Spleen (tissue), 11 donors: ENCODE measurements around the gene FADS3. TPM values are rescaled to one million over a fixed set of nuclear protein-coding genes. Genes with fewer than 3 reads are reported as not detected.
A peak's percentile ranks its signal among the peaks of the same experiment; 100 is the strongest.

Experiments used
- DNase-seq: peaks from one replicate; pipeline ENCODE4 v3.0.0-alpha.2; 2020
- H3K27ac ChIP-seq, 8 donors: fragments of 200-600 bp; sonication (generic) in 7 of 8; 1 replicate in 4 of 8; 2 replicates in 4 of 8; pipeline versions ENCODE4 v1.5.0 to v1.8.0; 2016 to 2021; ENCODE audit warnings: inconsistent platforms in 4 of 8, mild to moderate bottlenecking in 4 of 8, moderate library complexity in 1 of 8
- H3K27me3 ChIP-seq, 7 donors: fragments of 200-600 bp; sonication (generic) in 6 of 7; replicated peaks in 1 of 7; 1 replicate in 4 of 7; 2 replicates in 3 of 7; pipeline versions ENCODE4 v1.5.0 to v1.8.0; 2016 to 2021; ENCODE audit warnings: inconsistent platforms in 3 of 7, mild to moderate bottlenecking in 1 of 7
- H3K36me3 ChIP-seq, 6 donors: fragments of 200-600 bp; sonication (generic) in 5 of 6; 1 replicate in 4 of 6; 2 replicates in 2 of 6; pipeline versions ENCODE4 v1.5.0 to v1.8.0; 2016 to 2021; ENCODE audit warnings: inconsistent platforms in 2 of 6
- H3K4me1 ChIP-seq, 6 donors: fragments of 200-600 bp; sonication (generic) in 5 of 6; 1 replicate in 3 of 6; 2 replicates in 3 of 6; pipeline versions ENCODE4 v1.5.0 to v1.8.0; 2016 to 2021; ENCODE audit warnings: inconsistent platforms in 3 of 6
- H3K4me3 ChIP-seq, 8 donors: fragments of 200-600 bp; sonication (generic) in 7 of 8; 1 replicate in 4 of 8; 2 replicates in 4 of 8; pipeline versions ENCODE4 v1.5.0 to v1.8.0; 2016 to 2021; ENCODE audit warnings: inconsistent platforms in 4 of 8, mild to moderate bottlenecking in 4 of 8, moderate library complexity in 2 of 8
- H3K9me3 ChIP-seq, 8 donors: fragments of 200-600 bp; sonication (generic) in 7 of 8; 1 replicate in 4 of 8; 2 replicates in 4 of 8; pipeline versions ENCODE4 v1.5.0 to v1.8.0; 2016 to 2021; ENCODE audit warnings: inconsistent platforms in 4 of 8
- CTCF ChIP-seq, 11 experiments: fragments of 200-600 bp in 7 of 11; fragments of 450-650 bp in 4 of 11; sonication (generic) in 4 of 11; IDR thresholded peaks in 8 of 11; conservative IDR thresholded peaks in 3 of 11; 1 replicate in 7 of 11; 2 replicates in 4 of 11; pipeline versions ENCODE4 v1.4.0 to v1.8.0; 2016 to 2021; ENCODE audit warnings: antibody characterized with exemption in 11 of 11, inconsistent platforms in 4 of 11, mild to moderate bottlenecking in 1 of 11
- POLR2A ChIP-seq, 3 donors: fragments of 450-650 bp; IDR thresholded peaks; one replicate each; pipeline ENCODE4 v1.5.1; 2017; ENCODE audit warnings: antibody characterized with exemption in 3 of 3, mild to moderate bottlenecking in 1 of 3
- POLR2AphosphoS5 ChIP-seq, 3 donors: sonication (generic); formaldehyde crosslinking; IDR thresholded peaks; one replicate each; pipeline ENCODE4 v1.5.1; 2017; ENCODE audit warnings: antibody characterized with exemption in 3 of 3
- WGBS, 5 donors: extraction: QIAGEN DNeasy Blood & Tissue Kit in 3 of 5; methylation state at CpG; one replicate each; pipeline versions ENCODE4 v1.1.5 to v1.1.7; 2013 to 2018; 5-methylcytosine and 5-hydroxymethylcytosine counted together
- intact Hi-C: fragments of 100-400 bp; cut with DNase I; formaldehyde crosslinking; loops from one replicate; pipeline ENCODE4 v1.15.0; 2023; ENCODE audit warnings: low total_unique reads
- polyA plus RNA-seq, 3 donors: library from polyadenylated mRNA; stranded (reverse); fragments of 200-250 nt; gene quantifications; one replicate each; pipeline ENCODE4 v1.2.1, GENCODE V29; 2013
- total RNA-seq, 7 donors: library from RNA; depleted of rRNA in 3 of 7; stranded (reverse); fragments of >200 nt in 3 of 7; fragmentation: NEBNext Ultra II Directional in 4 of 7; extraction: Animal tissue kit (Norgen Biotek cat#: 25700) in 4 of 7; gene quantifications; one replicate each; pipeline versions ENCODE4 v1.1.0 to v1.2.1, GENCODE V29; 2016 to 2021
- donor health status: healthy with polysubstance abuse.
- donor health status: DM: no; HTN: no; CAD: no; lungs with moderate emphysema.
- donor health status: DM: no; HTN: no; CAD: no.
- donor health status: Bipolar disorder and iron deficiency.
- donor health status: healthy.
- donor health status: DM: no; HTN: no; CAD: no.
- donor health status: DM: yes; HTN: yes; CAD: no.

The FADS3 gene
- total and polyA plus RNA-seq, 10 donors: 26.3 to 63.6 (median 38.5) TPM

GRCh38 chr11:61908730-61909316, 17.5 kb upstream of the FADS3 start:
- Histone ChIP-seq H3K36me3 (peaks cover 0 to 46% (median 10%) of the 10 kb centered on the region in 6 donors), H3K4me1 (peaks cover 0 to 53% (median 36%) of the 10 kb centered on the region in 6 donors), H3K4me3 (no peak overlapping the region), H3K27ac (peak overlapping the region in 5 of 8 donors; percentile 22 to 73 (median 44)), H3K9me3 (no peaks in the 10 kb centered on the region), H3K27me3 (peaks cover 0 to 8% (median 0%) of the 10 kb centered on the region in 7 donors)
- peak; percentile 81 for DNase-seq
- intact Hi-C loops: no loop called here
- TF ChIP-seq POLR2A (IDR thresholded peaks at IDR 0.05) (no peak), CTCF (IDR thresholded peaks at IDR 0.05 in 8 of 11, conservative IDR thresholded peaks at IDR 0.05 in 3 of 11) (no peak), POLR2AphosphoS5 (IDR thresholded peaks at IDR 0.05) (peak; percentile 38 to 65 (median 50))
- WGBS, 5 donors: 46 to 73% (median 59%) methylated on average over 10 of the region's 10 CpGs

GRCh38 chr11:61907871-61908729, 16.8 kb upstream of the FADS3 start:
- intact Hi-C loops: no loop called here
- Histone ChIP-seq H3K9me3 (no peaks in the 10 kb centered on the region), H3K4me1 (peaks cover 0 to 46% (median 32%) of the 10 kb centered on the region in 6 donors), H3K4me3 (no peak overlapping the region), H3K36me3 (peaks cover 0 to 52% (median 10%) of the 10 kb centered on the region in 6 donors), H3K27ac (peak overlapping the region in 4 of 8 donors; percentile 22 to 73 (median 52)), H3K27me3 (peaks cover 0 to 8% (median 0%) of the 10 kb centered on the region in 7 donors)
- 88 to 94% (median 91%) methylated on average over 13 to 21 of the region's 21 CpGs for WGBS, 5 donors
- TF ChIP-seq POLR2A (IDR thresholded peaks at IDR 0.05) (no peak), CTCF (IDR thresholded peaks at IDR 0.05 in 8 of 11, conservative IDR thresholded peaks at IDR 0.05 in 3 of 11) (no peak), POLR2AphosphoS5 (IDR thresholded peaks at IDR 0.05) (no peak)
- DNase-seq: no peak

DNA sequence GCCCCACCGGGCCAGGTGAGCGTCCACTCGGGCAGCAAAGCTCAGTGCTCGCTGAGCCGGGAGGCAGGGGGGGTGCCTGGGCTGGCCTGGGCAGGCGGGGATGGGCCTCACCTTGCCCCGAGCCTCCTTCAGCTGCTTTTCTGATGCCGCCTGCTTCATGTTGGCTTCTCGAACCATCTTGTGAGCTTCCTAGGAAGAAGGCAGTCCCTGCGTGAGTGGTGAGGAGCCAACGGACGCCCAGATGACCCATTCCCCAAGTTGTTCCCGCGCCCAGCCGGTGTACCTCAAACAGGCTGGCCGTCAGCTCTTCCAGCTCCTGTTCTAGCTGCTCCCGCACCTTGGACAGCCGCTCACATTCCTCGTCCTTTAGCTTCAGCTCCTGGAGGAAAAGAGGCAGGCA, 15.9 kb upstream of the FADS3 start:
- peaks cover 0 to 38% (median 25%) of the 10 kb centered on the region in 6 donors for H3K4me1 ChIP-seq
- no peak overlapping the region for H3K4me3 ChIP-seq
- 87 to 97% (median 93%) methylated on average over 18 to 19 of the region's 19 CpGs for WGBS, 5 donors
- peaks cover 0 to 8% (median 0%) of the 10 kb centered on the region in 7 donors for H3K27me3 ChIP-seq
- H3K27ac ChIP-seq: peak overlapping the region in 1 of 8 donors; percentile 73
- no peak for DNase-seq
- H3K9me3 ChIP-seq: no peaks in the 10 kb centered on the region
- peaks cover 0 to 60% (median 13%) of the 10 kb centered on the region in 6 donors for H3K36me3 ChIP-seq
- TF ChIP-seq POLR2A (IDR thresholded peaks at IDR 0.05) (no peak), CTCF (IDR thresholded peaks at IDR 0.05 in 8 of 11, conservative IDR thresholded peaks at IDR 0.05 in 3 of 11) (no peak), POLR2AphosphoS5 (IDR thresholded peaks at IDR 0.05) (no peak)
- intact Hi-C loops: no loop called here

GRCh38 chr11:61906522-61906909, 15.2 kb upstream of the FADS3 start:
- Histone ChIP-seq H3K4me3 (no peak overlapping the region), H3K4me1 (peaks cover 0 to 30% (median 18%) of the 10 kb centered on the region in 6 donors), H3K36me3 (peaks cover 0 to 68% (median 19%) of the 10 kb centered on the region in 6 donors), H3K27ac (no peak overlapping the region), H3K9me3 (no peaks in the 10 kb centered on the region), H3K27me3 (peaks cover 0 to 8% (median 0%) of the 10 kb centered on the region in 7 donors)
- TF ChIP-seq CTCF (IDR thresholded peaks at IDR 0.05 in 8 of 11, conservative IDR thresholded peaks at IDR 0.05 in 3 of 11) (no peak), POLR2AphosphoS5 (IDR thresholded peaks at IDR 0.05) (no peak), POLR2A (IDR thresholded peaks at IDR 0.05) (no peak)
- 77 to 100% (median 89%) methylated on average over 1 to 14 of the region's 14 CpGs for WGBS, 5 donors
- intact Hi-C loops: no loop called here
- DNase-seq: no peak
